Measurements from ENCODE around the gene DOP1A.

The DOP1A gene

DNA sequence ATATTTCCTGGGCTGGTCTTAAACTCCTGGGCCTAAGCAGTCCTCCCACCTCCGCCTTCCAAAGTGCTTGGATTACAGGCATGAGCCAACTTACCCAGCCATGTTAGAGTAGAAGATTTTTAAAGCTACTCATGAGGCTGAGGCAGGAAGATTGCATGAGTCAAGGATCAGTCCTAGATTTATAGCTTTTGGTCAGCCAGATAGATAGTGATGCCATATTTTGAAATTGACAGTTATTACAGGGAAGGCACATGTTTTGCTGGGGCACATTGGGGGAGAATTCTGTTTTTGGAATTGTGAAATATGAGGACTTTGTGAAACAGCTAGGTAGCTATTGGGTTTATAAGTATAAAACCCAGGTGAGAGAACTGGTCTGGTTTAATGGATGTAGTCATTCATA, 40.9 kb downstream of the DOP1A start:
- ChIA-PET CTCF (no interaction called here), POLR2A (no interaction called here)
- TF ChIP-seq TARDBP (IDR thresholded peaks at IDR 0.05) (no peak), FOXM1 (IDR thresholded peaks at IDR 0.05; ENCODE audit: borderline replicate concordance) (no peak), CTBP1 (IDR thresholded peaks at IDR 0.05; ENCODE audit: borderline replicate concordance) (no peak), SP1 (IDR thresholded peaks at IDR 0.05) (no peak), L3MBTL2 (conservative IDR thresholded peaks at IDR 0.05) (no peak), FOXK2 (IDR thresholded peaks at IDR 0.05) (no peak), SUZ12 (IDR thresholded peaks at IDR 0.05) (no peak), ELF4 (IDR thresholded peaks at IDR 0.05) (no peak), HDGF (IDR thresholded peaks at IDR 0.05; ENCODE audit: borderline replicate concordance) (no peak), NFRKB (IDR thresholded peaks at IDR 0.05) (no peak), BHLHE40 (IDR thresholded peaks at IDR 0.05; ENCODE audit: borderline replicate concordance) (no peak), LEF1 (IDR thresholded peaks at IDR 0.05; ENCODE audit: borderline replicate concordance) (no peak), ARNT (IDR thresholded peaks at IDR 0.05) (no peak), ZNF384 (IDR thresholded peaks at IDR 0.05) (no peak), FOXA1 (IDR thresholded peaks at IDR 0.05) (no peak)
- TF ChIP-seq, protein P1, sequence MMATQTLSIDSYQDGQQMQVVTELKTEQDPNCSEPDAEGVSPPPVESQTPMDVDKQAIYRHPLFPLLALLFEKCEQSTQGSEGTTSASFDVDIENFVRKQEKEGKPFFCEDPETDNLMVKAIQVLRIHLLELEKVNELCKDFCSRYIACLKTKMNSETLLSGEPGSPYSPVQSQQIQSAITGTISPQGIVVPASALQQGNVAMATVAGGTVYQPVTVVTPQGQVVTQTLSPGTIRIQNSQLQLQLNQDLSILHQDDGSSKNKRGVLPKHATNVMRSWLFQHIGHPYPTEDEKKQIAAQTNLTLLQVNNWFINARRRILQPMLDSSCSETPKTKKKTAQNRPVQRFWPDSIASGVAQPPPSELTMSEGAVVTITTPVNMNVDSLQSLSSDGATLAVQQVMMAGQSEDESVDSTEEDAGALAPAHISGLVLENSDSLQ (IDR thresholded peaks at IDR 0.05) = no peak
- no peak for DNase-seq (ENCODE audit: extremely low spot score)

DNA sequence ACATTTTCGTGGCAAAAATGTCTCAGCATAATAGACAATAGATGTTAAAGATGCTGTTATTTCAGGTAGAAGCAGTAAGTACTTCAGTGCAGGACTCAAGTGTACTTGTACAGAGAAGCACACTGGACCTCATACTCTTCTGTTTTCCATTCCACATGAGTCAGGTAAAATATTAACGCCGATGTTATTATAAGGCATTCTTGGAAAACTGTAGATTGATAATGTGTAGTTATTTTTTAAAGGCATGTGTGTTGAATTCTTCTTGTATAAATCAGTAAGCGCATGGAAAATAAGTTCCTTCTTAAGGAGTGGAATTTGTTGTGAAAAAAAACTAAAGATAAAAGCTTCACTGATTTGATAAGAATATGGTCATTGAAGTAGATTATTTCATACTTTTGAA, 45.8 kb downstream of the DOP1A start:
- no peak for TF ChIP-seq ZNF384 (IDR thresholded peaks at IDR 0.05)
- no peak for TF ChIP-seq TARDBP (IDR thresholded peaks at IDR 0.05)
- TF ChIP-seq BHLHE40 (IDR thresholded peaks at IDR 0.05; ENCODE audit: borderline replicate concordance) = no peak
- TF ChIP-seq CTBP1 (IDR thresholded peaks at IDR 0.05; ENCODE audit: borderline replicate concordance) = no peak
- TF ChIP-seq ARNT (IDR thresholded peaks at IDR 0.05) = no peak
- TF ChIP-seq L3MBTL2 (conservative IDR thresholded peaks at IDR 0.05) = no peak
- TF ChIP-seq SUZ12 (IDR thresholded peaks at IDR 0.05) = no peak
- no peak for TF ChIP-seq NFRKB (IDR thresholded peaks at IDR 0.05)
- no peak for TF ChIP-seq LEF1 (IDR thresholded peaks at IDR 0.05; ENCODE audit: borderline replicate concordance)
- TF ChIP-seq, protein P1 (IDR thresholded peaks at IDR 0.05) = no peak
- TF ChIP-seq ELF4 (IDR thresholded peaks at IDR 0.05) = no peak
- no peak for TF ChIP-seq FOXM1 (IDR thresholded peaks at IDR 0.05; ENCODE audit: borderline replicate concordance)
- no peak for TF ChIP-seq HDGF (IDR thresholded peaks at IDR 0.05; ENCODE audit: borderline replicate concordance)
- TF ChIP-seq FOXK2 (IDR thresholded peaks at IDR 0.05) = no peak
- no peak for TF ChIP-seq SP1 (IDR thresholded peaks at IDR 0.05)
- no peak for TF ChIP-seq FOXA1 (IDR thresholded peaks at IDR 0.05)
- CTCF ChIA-PET = no interaction called here
- POLR2A ChIA-PET = no interaction called here
- no peak for DNase-seq (ENCODE audit: extremely low spot score)

DNA sequence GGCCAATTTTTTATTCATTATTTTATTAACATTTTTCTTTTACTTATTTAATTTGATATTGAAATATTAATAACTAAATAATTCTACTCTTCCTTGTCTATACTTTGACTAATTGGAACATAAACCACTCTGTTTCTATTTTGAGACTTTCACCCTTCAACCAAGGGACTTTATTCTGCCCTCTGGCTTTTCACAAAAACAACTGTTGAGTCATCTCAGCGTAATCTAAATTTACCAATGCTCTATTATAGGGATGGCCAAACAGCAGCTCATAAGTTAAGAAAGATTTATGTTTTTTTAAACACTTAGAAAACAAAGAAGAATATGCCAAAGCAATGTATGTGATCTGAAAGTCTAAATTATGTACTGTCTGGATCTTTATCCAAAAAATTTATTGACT, 46.7 kb downstream of the DOP1A start:
- ChIA-PET POLR2A (no interaction called here), CTCF (no interaction called here)
- no peak for DNase-seq (ENCODE audit: extremely low spot score)
- no peak for TF ChIP-seq TARDBP (IDR thresholded peaks at IDR 0.05)
- TF ChIP-seq ZNF384 (IDR thresholded peaks at IDR 0.05) = no peak
- TF ChIP-seq BHLHE40 (IDR thresholded peaks at IDR 0.05; ENCODE audit: borderline replicate concordance) = no peak
- TF ChIP-seq NFRKB (IDR thresholded peaks at IDR 0.05) = no peak
- TF ChIP-seq FOXM1 (IDR thresholded peaks at IDR 0.05; ENCODE audit: borderline replicate concordance) = no peak
- TF ChIP-seq FOXK2 (IDR thresholded peaks at IDR 0.05) = no peak
- no peak for TF ChIP-seq LEF1 (IDR thresholded peaks at IDR 0.05; ENCODE audit: borderline replicate concordance)
- TF ChIP-seq SP1 (IDR thresholded peaks at IDR 0.05) = no peak
- TF ChIP-seq ELF4 (IDR thresholded peaks at IDR 0.05) = no peak
- no peak for TF ChIP-seq ARNT (IDR thresholded peaks at IDR 0.05)
- TF ChIP-seq L3MBTL2 (conservative IDR thresholded peaks at IDR 0.05) = no peak
- no peak for TF ChIP-seq SUZ12 (IDR thresholded peaks at IDR 0.05)
- TF ChIP-seq HDGF (IDR thresholded peaks at IDR 0.05; ENCODE audit: borderline replicate concordance) = no peak

DNA sequence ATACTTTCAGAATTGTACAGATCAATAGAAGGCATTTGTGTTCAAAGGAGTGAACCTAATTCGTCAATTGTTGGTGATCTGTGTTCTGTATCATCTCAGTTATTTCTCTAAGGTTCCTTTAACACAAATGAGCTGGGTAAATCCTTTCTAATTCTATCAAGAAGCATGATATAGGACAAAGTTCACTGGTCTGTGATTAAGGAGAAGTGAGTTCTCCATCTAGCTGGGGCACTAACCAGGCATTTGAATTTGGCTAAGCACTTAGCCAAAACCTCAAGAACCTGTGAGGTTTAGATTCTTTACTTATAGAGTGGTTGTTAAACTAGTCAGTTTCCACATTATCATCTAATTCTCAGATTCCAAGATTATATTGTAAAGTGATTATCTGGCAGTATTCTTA, 50.3 kb downstream of the DOP1A start:
- DNase-seq (ENCODE audit: extremely low spot score) = no peak
- POLR2A ChIA-PET = no interaction called here
- TF ChIP-seq HDGF (IDR thresholded peaks at IDR 0.05; ENCODE audit: borderline replicate concordance) (no peak), SP1 (IDR thresholded peaks at IDR 0.05) (no peak), L3MBTL2 (conservative IDR thresholded peaks at IDR 0.05) (no peak), ARNT (IDR thresholded peaks at IDR 0.05) (no peak)
- TF ChIP-seq, protein P1 (IDR thresholded peaks at IDR 0.05) = no peak
- CTCF ChIA-PET = no interaction called here

DNA sequence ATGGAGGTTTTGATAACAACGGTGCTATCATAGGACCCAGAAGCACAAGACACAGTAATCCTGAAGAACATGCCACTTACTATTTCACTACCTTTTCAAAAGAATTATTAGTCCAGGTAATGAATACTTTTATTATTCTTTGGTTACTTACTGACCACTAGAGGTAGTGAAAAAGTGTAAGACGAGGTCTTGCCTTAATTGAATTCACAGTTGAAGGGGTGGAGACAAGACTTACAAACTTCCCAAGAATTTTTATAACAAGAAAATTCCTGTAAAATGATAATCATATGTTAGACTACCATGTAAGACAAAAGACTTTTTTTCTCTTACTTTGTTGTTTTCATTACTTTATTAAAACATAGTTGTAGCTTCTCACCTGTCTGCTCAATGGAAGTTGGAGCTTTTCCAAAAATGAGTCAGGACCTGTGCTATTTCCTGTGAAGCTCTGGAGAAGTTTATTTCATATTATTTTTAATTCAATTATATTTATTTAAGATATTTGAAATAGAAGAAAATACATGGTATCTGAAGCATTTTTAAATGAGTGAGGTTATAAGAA, 52.4 kb downstream of the DOP1A start:
- ChIA-PET POLR2A (no interaction called here), CTCF (interaction anchor here (0.5 kb wide), 1 partner anchor 54 kb away, joined by 3 read pairs; the partner anchor contains the start of gene UBE3D)
- no peak for DNase-seq (ENCODE audit: extremely low spot score)
- TF ChIP-seq SUZ12 (IDR thresholded peaks at IDR 0.05) (no peak), L3MBTL2 (conservative IDR thresholded peaks at IDR 0.05) (no peak), FOXK2 (IDR thresholded peaks at IDR 0.05) (no peak), TARDBP (IDR thresholded peaks at IDR 0.05) (no peak), BHLHE40 (IDR thresholded peaks at IDR 0.05; ENCODE audit: borderline replicate concordance) (no peak), NFRKB (IDR thresholded peaks at IDR 0.05) (no peak), FOXM1 (IDR thresholded peaks at IDR 0.05; ENCODE audit: borderline replicate concordance) (no peak), ZNF384 (IDR thresholded peaks at IDR 0.05) (no peak), FOXA1 (IDR thresholded peaks at IDR 0.05) (no peak), LEF1 (IDR thresholded peaks at IDR 0.05; ENCODE audit: borderline replicate concordance) (no peak), SP1 (IDR thresholded peaks at IDR 0.05) (no peak), CTBP1 (IDR thresholded peaks at IDR 0.05; ENCODE audit: borderline replicate concordance) (no peak), ELF4 (IDR thresholded peaks at IDR 0.05) (no peak), ARNT (IDR thresholded peaks at IDR 0.05) (no peak), HDGF (IDR thresholded peaks at IDR 0.05; ENCODE audit: borderline replicate concordance) (no peak)
- TF ChIP-seq, protein P1 (IDR thresholded peaks at IDR 0.05) = no peak
